HFFc6 (cell line): ENCODE results near the gene USP36. TPM values are rescaled to one million over a fixed set of nuclear protein-coding genes. Genes with fewer than 3 reads are reported as not detected.

Source experiments
- DNase-seq: peaks from one replicate; pipeline ENCODE4 v3.0.0-alpha.2; 2018
- H3K27ac Mint-ChIP-seq: 2 replicates; pipeline ENCODE4 v1.8.0; 2020; ENCODE audit warnings: mild to moderate bottlenecking, mixed read lengths
- H3K27me3 Mint-ChIP-seq: 2 replicates; pipeline ENCODE4 v1.8.0; 2021; ENCODE audit warnings: mild to moderate bottlenecking, moderate library complexity, mixed read lengths; ENCODE audit not compliant: insufficient read depth
- H3K36me3 Mint-ChIP-seq: 2 replicates; pipeline ENCODE4 v1.8.0; 2021; ENCODE audit warnings: low read depth, mixed read lengths
- H3K4me1 Mint-ChIP-seq: 2 replicates; pipeline ENCODE4 v1.8.0; 2020; ENCODE audit warnings: low read depth, mixed read lengths
- H3K4me3 Mint-ChIP-seq: 2 replicates; pipeline ENCODE4 v1.8.0; 2020; ENCODE audit warnings: mild to moderate bottlenecking, moderate library complexity, mixed read lengths
- H3K9me3 Mint-ChIP-seq: 2 replicates; pipeline ENCODE4 v1.8.0; 2020; ENCODE audit warnings: mild to moderate bottlenecking, mixed read lengths
- total RNA-seq, 6 experiments: library from RNA; stranded (reverse); fragmentation: NEBNext Ultra II Directional; extraction: Animal tissue kit (Norgen Biotek cat#: 25700); gene quantifications; 2 replicates in 1 of 6; 3 replicates in 5 of 6; pipeline ENCODE4 v1.2.3, GENCODE V29; 2021
- TF ChIP-seq, protein P1 (sequence below): fragments of 200-600 bp; sonication (generic); IDR thresholded peaks from 2 replicates; pipeline ENCODE4 v1.5.0; 2021; ENCODE audit warnings: antibody characterized with exemption, mild to moderate bottlenecking

The USP36 gene
- total RNA-seq, 6 experiments from 2014 or later = 43.6 to 50.3 (median 46.2) TPM

DNA sequence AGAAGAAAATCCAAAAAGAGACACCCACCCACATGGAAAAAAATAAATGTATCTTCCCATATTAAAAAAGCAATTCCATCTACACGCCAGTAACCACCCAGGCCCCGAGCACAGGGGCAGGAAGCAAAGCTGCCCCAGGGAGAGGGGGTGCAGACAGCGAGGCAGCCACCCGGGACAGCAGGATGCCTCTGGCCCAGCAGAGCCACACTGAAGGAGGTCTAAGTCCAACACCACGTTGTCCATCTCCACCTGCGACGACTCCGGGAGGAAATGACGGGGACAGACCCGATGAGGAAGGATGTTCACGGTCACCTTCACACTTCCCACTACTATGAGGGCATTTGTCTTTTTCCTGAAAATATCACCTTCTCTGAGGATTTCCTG is 44.1 kb downstream of the USP36 start:
- Mint-ChIP-seq H3K9me3 (no peaks in the 10 kb centered on the region), H3K27ac (peak overlapping the region; percentile 29; the same call in 1 of the 2 replicates), H3K36me3 (peaks cover 65% of the 10 kb centered on the region)

DNA sequence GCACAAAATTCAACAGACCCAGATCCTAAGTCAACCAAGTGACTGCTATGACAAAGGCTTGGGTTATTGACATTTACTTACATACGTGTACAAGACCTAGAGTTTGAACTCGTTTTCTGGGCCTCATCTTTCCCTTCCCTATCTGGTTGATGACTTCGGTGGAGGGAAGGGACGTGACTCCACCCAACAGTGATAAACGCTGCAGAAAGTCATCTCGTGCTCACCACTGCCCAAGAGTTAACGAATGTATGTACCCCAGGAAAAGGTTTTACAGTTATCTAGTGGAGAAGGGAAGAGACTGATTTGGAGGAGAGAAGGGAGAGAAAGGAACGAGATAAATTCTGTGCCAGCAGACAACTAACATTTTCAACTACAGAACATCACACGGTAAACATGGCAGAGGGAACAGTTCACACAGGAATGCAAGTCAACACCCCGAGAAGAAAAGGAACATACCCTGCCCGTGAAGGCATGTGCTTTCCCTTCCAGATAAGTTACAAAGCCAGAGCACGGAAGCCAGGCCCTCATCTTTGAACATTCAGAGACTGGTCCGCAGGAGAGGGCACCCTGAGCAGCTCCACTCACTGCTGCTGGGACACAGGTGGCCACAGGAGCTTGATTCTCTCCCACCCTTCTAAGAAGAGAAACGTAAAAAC is 44.6 kb downstream of the USP36 start:
- Mint-ChIP-seq H3K9me3 (no peaks in the 10 kb centered on the region), H3K27me3 (peaks cover 6% of the 10 kb centered on the region; the same call in 1 of the 2 replicates), H3K4me1 (peaks cover 20% of the 10 kb centered on the region), H3K36me3 (peaks cover 65% of the 10 kb centered on the region), H3K27ac (no peak overlapping the region), H3K4me3 (no peak overlapping the region)
- DNase-seq = no peak
- TF ChIP-seq, protein P1, sequence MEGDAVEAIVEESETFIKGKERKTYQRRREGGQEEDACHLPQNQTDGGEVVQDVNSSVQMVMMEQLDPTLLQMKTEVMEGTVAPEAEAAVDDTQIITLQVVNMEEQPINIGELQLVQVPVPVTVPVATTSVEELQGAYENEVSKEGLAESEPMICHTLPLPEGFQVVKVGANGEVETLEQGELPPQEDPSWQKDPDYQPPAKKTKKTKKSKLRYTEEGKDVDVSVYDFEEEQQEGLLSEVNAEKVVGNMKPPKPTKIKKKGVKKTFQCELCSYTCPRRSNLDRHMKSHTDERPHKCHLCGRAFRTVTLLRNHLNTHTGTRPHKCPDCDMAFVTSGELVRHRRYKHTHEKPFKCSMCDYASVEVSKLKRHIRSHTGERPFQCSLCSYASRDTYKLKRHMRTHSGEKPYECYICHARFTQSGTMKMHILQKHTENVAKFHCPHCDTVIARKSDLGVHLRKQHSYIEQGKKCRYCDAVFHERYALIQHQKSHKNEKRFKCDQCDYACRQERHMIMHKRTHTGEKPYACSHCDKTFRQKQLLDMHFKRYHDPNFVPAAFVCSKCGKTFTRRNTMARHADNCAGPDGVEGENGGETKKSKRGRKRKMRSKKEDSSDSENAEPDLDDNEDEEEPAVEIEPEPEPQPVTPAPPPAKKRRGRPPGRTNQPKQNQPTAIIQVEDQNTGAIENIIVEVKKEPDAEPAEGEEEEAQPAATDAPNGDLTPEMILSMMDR = no peak

More for the DNA sequence above, 44.1 kb downstream of the USP36 start:
- peaks cover 6% of the 10 kb centered on the region; the same call in 1 of the 2 replicates for H3K27me3 Mint-ChIP-seq
- DNase-seq = no peak
- no peak overlapping the region for H3K4me3 Mint-ChIP-seq
- H3K4me1 Mint-ChIP-seq = peaks cover 15% of the 10 kb centered on the region
- TF ChIP-seq, protein P1 = no peak

DNA sequence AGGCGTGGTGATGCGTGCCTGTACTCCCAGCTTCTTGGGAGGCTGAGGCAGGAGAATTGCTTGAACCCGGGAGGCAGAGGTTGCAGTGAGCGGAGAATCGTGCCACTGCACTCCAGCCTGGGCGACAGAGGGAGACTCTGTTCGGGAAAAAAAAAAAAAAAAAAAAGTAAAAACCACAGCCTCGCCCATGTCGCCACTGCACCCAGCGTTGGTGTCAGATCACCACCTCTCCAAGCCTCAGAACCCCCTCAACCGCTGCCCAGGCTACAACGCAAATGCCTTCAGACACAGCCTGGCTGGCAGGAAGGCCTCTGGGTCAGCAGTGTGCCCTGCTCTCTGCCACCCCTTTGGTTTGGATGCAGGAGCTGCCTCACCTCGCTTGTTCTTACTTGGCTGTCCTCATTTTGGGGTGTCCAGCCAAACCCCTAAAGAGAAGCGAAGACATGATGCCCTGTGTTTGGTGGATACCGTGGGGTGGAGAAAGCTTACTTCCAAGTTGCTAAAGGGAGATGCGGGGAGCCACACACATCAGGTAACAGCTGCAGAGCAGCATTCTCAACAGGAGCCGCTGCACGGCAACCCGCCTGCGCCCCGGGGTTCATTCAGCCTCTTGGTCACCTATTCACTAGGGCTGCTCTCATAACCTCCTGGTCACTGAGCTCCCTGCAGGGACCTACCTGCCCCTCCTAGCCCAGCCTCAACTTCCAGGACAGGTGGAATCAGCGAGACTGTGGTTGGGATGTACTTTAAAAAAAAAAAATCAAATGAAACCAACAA is 45.6 kb downstream of the USP36 start:
- Mint-ChIP-seq H3K4me1 (peaks cover 25% of the 10 kb centered on the region), H3K27ac (no peak overlapping the region), H3K27me3 (peaks cover 6% of the 10 kb centered on the region; the same call in 1 of the 2 replicates), H3K36me3 (peaks cover 60% of the 10 kb centered on the region), H3K4me3 (no peak overlapping the region), H3K9me3 (no peaks in the 10 kb centered on the region)
- TF ChIP-seq, protein P1 = no peak
- no peak for DNase-seq

DNA sequence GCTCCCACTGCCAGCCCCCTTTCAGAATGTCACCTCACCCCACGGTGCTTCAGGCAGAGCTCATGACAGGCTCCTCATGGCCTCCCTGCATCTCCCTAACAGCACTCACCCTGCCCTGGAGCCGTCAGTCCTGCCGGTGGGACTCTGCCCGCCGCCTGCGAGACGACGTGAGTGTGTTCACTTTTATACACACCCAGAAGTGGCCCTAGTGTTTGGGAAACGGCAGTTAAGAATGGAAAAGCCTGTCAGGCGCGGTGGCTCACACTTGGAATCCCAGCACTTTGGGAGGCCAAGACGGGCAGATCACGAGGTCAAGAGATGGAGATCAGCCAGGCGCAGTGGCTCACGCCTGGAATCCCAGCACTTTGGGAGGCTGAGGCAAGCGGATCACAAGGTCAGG is 46.2 kb downstream of the USP36 start:
- H3K36me3 Mint-ChIP-seq = peaks cover 53% of the 10 kb centered on the region

DNA sequence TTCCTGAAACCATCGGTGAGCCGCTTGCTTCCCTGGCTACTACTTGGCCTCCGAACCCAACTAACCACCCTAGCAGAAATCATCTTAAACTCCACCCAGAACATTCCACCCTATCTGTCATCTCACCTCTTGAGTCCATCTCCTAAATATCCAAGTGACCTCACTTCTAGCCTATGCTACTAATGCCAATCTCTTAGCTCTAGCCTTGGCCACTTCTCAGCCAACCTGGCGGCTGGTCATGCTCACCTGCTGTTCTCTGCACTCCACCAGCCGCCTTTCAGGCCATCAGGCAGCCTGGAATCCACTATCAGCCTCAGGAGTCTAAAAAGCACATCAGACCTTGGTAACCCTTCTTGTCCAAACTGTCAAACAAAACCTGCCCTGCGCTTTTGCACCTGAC is 46.6 kb downstream of the USP36 start:
- H3K4me3 Mint-ChIP-seq = no peak overlapping the region
- TF ChIP-seq, protein P1 = no peak
- peaks cover 49% of the 10 kb centered on the region for H3K36me3 Mint-ChIP-seq
- H3K27ac Mint-ChIP-seq = no peak overlapping the region
- H3K9me3 Mint-ChIP-seq = no peaks in the 10 kb centered on the region
- H3K27me3 Mint-ChIP-seq = peaks cover 6% of the 10 kb centered on the region
- no peak for DNase-seq
- H3K4me1 Mint-ChIP-seq = peaks cover 34% of the 10 kb centered on the region

More for the DNA sequence above, 46.2 kb downstream of the USP36 start:
- TF ChIP-seq, protein P1 = no peak
- no peak overlapping the region for H3K27ac Mint-ChIP-seq
- H3K4me1 Mint-ChIP-seq = peaks cover 31% of the 10 kb centered on the region
- no peaks in the 10 kb centered on the region for H3K9me3 Mint-ChIP-seq
- peaks cover 6% of the 10 kb centered on the region for H3K27me3 Mint-ChIP-seq
- DNase-seq = no peak
- no peak overlapping the region for H3K4me3 Mint-ChIP-seq
